GM12864 (cell line): ENCODE measurements around the gene PLD6.

Experiments used
- DNase-seq: peaks from one replicate; pipeline ENCODE4 v3.0.0-alpha.2; 2011; ENCODE audit warnings: low read depth
- H3K4me3 ChIP-seq: 2 replicates; pipeline ENCODE4 v1.5.1; 2011; ENCODE audit warnings: mild to moderate bottlenecking, low read depth, low read length, control low read depth
- CTCF ChIP-seq: IDR thresholded peaks from 2 replicates; pipeline ENCODE4 v1.5.1; 2011; ENCODE audit warnings: low read depth, mild to moderate bottlenecking, moderate library complexity, low read length, control low read depth, inconsistent platforms; ENCODE audit errors: missing control alignments

The PLD6 gene

GRCh38 chr17:17225901-17226300, 19.8 kb upstream of the PLD6 start:
- DNase-seq: no peak
- no peak overlapping the region for H3K4me3 ChIP-seq
- TF ChIP-seq CTCF: no peak

GRCh38 chr17:17224137-17224536, 18.0 kb upstream of the PLD6 start:
- no peak overlapping the region for H3K4me3 ChIP-seq
- no peak for DNase-seq
- TF ChIP-seq CTCF: no peak

GRCh38 chr17:17223736-17224135, 17.6 kb upstream of the PLD6 start:
- no peak overlapping the region for H3K4me3 ChIP-seq
- no peak for TF ChIP-seq CTCF
- DNase-seq: no peak

- TF ChIP-seq CTCF: no peak
- no peak overlapping the region for H3K4me3 ChIP-seq
- no peak for DNase-seq
These were observed 15.2 kb upstream of the PLD6 start for GRCh38 chr17:17221329-17221728.

- DNase-seq: no peak
- no peak for TF ChIP-seq CTCF
- no peak overlapping the region for H3K4me3 ChIP-seq
These were observed 14.4 kb upstream of the PLD6 start for GRCh38 chr17:17220529-17220928.

GRCh38 chr17:17217995-17218394, 11.9 kb upstream of the PLD6 start:
- no peak overlapping the region for H3K4me3 ChIP-seq
- TF ChIP-seq CTCF: no peak
- no peak for DNase-seq

- no peak for DNase-seq
- H3K4me3 ChIP-seq: no peak overlapping the region
- no peak for TF ChIP-seq CTCF
These were observed 10.6 kb upstream of the PLD6 start for GRCh38 chr17:17216776-17217175.
